ENCODE data around the gene PRTN3.

Gene PRTN3

GRCh38 chr19:840519-841206 lies at the start of gene PRTN3:
PRTN3 (plus strand) TSS chr19:840999; CDS start chr19:841009, 10 bp downstream.
- DNase-seq (ENCODE audit: low read depth in 3 of 3) = no peak

GRCh38 chr19:791007-791566 lies 49.7 kb upstream of the PRTN3 start:
- no peak for DNase-seq (ENCODE audit: low read depth in 3 of 3)

- no peak for DNase-seq (ENCODE audit: low read depth in 3 of 3)
These were observed 49.1 kb upstream of the PRTN3 start for GRCh38 chr19:791567-792305.

- DNase-seq (ENCODE audit: low read depth in 3 of 3) = no peak
These were observed 48.4 kb upstream of the PRTN3 start for GRCh38 chr19:792306-792885.

- no peak for DNase-seq (ENCODE audit: low read depth in 3 of 3)
These were observed 47.0 kb upstream of the PRTN3 start for GRCh38 chr19:793806-794205.

- DNase-seq (ENCODE audit: low read depth in 3 of 3) = no peak
These were observed 45.7 kb upstream of the PRTN3 start for GRCh38 chr19:795073-795611.

- no peak for DNase-seq (ENCODE audit: low read depth in 3 of 3)
These were observed 44.9 kb upstream of the PRTN3 start for GRCh38 chr19:795691-796581.

- peak; percentile 97 to 100 (median 98) for DNase-seq (ENCODE audit: low read depth in 3 of 3)
These were observed 43.9 kb upstream of the PRTN3 start, which contains the start of gene PTBP1 for GRCh38 chr19:796692-797527. PTBP1 (plus strand) TSS chr19:797452; CDS start chr19:797498, 46 bp downstream.

GRCh38 chr19:797528-798414 lies 43.0 kb upstream of the PRTN3 start:
- DNase-seq (ENCODE audit: low read depth in 3 of 3) = peak; percentile 83 to 85 (median 84)

GRCh38 chr19:798415-799075 lies 42.3 kb upstream of the PRTN3 start:
- no peak for DNase-seq (ENCODE audit: low read depth in 3 of 3)

- DNase-seq (ENCODE audit: low read depth in 3 of 3) = no peak
These were observed 41.5 kb upstream of the PRTN3 start for GRCh38 chr19:799076-799881.

- DNase-seq (ENCODE audit: low read depth in 3 of 3) = no peak
These were observed 40.3 kb upstream of the PRTN3 start for GRCh38 chr19:800360-801029.

- no peak for DNase-seq (ENCODE audit: low read depth in 3 of 3)
These were observed 39.6 kb upstream of the PRTN3 start for GRCh38 chr19:801030-801860.

GRCh38 chr19:801861-802497 lies 38.8 kb upstream of the PRTN3 start:
- DNase-seq (ENCODE audit: low read depth in 3 of 3) = no peak

- DNase-seq (ENCODE audit: low read depth in 3 of 3) = no peak
These were observed 38.2 kb upstream of the PRTN3 start for GRCh38 chr19:802498-803098.
